GM23338 (cell line): ENCODE results near the gene TCEA2. TPM values are rescaled to one million over a fixed set of nuclear protein-coding genes. Genes with fewer than 3 reads are reported as not detected.

ENCODE experiments used
- ATAC-seq: fragments of 200-7000 bp; cut with Tn5 transposase; 3 replicates; pipeline ENCODE4 v1.9.1; 2020
- DNase-seq: peaks from one replicate; pipeline ENCODE4 v3.0.0-alpha.2; 2015; ENCODE audit warnings: low spot score
- H2AFZ ChIP-seq: fragments of 200-600 bp; sonication (generic); 2 replicates; pipeline ENCODE4 v1.8.0; 2016; ENCODE audit warnings: antibody characterized with exemption, mild to moderate bottlenecking, moderate library complexity
- H3F3A ChIP-seq: fragments of 200-600 bp; sonication (generic); replicated peaks from 2 replicates; pipeline ENCODE4 v1.8.0; 2017; ENCODE audit warnings: antibody characterized with exemption, mixed run types, low read depth
- H3K27ac ChIP-seq: fragments of 200-600 bp; sonication (generic); 2 replicates; pipeline ENCODE4 v1.6.1; 2016; ENCODE audit warnings: low read depth
- H3K27me3 ChIP-seq: fragments of 200-600 bp; sonication (generic); 2 replicates; pipeline ENCODE4 v1.8.0; 2016; ENCODE audit warnings: mild to moderate bottlenecking, mixed run types, moderate library complexity; ENCODE audit not compliant: insufficient read depth
- H3K36me3 ChIP-seq: fragments of 200-600 bp; sonication (generic); 2 replicates; pipeline ENCODE4 v1.8.0; 2016; ENCODE audit warnings: mild to moderate bottlenecking; ENCODE audit not compliant: insufficient read depth
- H3K4me1 ChIP-seq: fragments of 200-600 bp; sonication (generic); 2 replicates; pipeline ENCODE4 v1.8.0; 2016; ENCODE audit warnings: mild to moderate bottlenecking, moderate library complexity; ENCODE audit not compliant: insufficient read depth
- H3K4me2 ChIP-seq: fragments of 200-600 bp; sonication (generic); 2 replicates; pipeline ENCODE4 v1.7.1; 2017; ENCODE audit warnings: mixed run types
- H3K4me3 ChIP-seq: fragments of 200-600 bp; sonication (generic); 2 replicates; pipeline ENCODE4 v1.6.1; 2016; ENCODE audit warnings: mixed run types
- H3K79me2 ChIP-seq: fragments of 200-600 bp; sonication (generic); replicated peaks from 2 replicates; pipeline ENCODE4 v1.8.0; 2017; ENCODE audit warnings: mild to moderate bottlenecking; ENCODE audit not compliant: insufficient read depth
- H3K9me2 ChIP-seq: fragments of 200-600 bp; sonication (generic); 2 replicates; pipeline ENCODE4 v1.8.0; 2017; ENCODE audit not compliant: insufficient read depth
- H4K20me1 ChIP-seq: fragments of 200-600 bp; sonication (generic); replicated peaks from 2 replicates; pipeline ENCODE4 v1.8.0; 2017; ENCODE audit warnings: mild to moderate bottlenecking; ENCODE audit not compliant: insufficient read depth
- H3K27ac Mint-ChIP-seq: 2 replicates; pipeline ENCODE4 v1.8.0; 2020; ENCODE audit warnings: inconsistent platforms, mild to moderate bottlenecking, moderate library complexity, mixed read lengths
- H3K27me3 Mint-ChIP-seq: 3 replicates; pipeline ENCODE4 v1.8.0; 2022; ENCODE audit warnings: low read depth, mild to moderate bottlenecking, moderate library complexity, mixed read lengths, inconsistent platforms; ENCODE audit not compliant: insufficient read depth, poor library complexity
- H3K36me3 Mint-ChIP-seq: 3 replicates; pipeline ENCODE4 v1.8.0; 2021; ENCODE audit warnings: low read depth, mild to moderate bottlenecking, inconsistent platforms, moderate library complexity, mixed read lengths
- H3K4me1 Mint-ChIP-seq: 3 replicates; pipeline ENCODE4 v1.8.0; 2020; ENCODE audit warnings: mild to moderate bottlenecking, inconsistent platforms, mixed read lengths
- H3K4me3 Mint-ChIP-seq: 3 replicates; pipeline ENCODE4 v1.8.0; 2021; ENCODE audit warnings: moderate library complexity, mild to moderate bottlenecking, inconsistent platforms, mixed read lengths
- H3K9me3 Mint-ChIP-seq: 3 replicates; pipeline ENCODE4 v1.8.0; 2020; ENCODE audit warnings: moderate library complexity, mild to moderate bottlenecking, inconsistent platforms, mixed read lengths
- CREB1 ChIP-seq: fragments of 250-450 bp; sonication (Bioruptor Pico); IDR thresholded peaks from 2 replicates; pipeline ENCODE4 v1.5.0; 2020; ENCODE audit warnings: low read depth, mild to moderate bottlenecking, moderate library complexity
- EZH2 ChIP-seq: fragments of 200-600 bp; sonication (generic); IDR thresholded peaks from one replicate; pipeline ENCODE4 v1.8.0; 2017; ENCODE audit warnings: antibody characterized with exemption, mild to moderate bottlenecking, low read depth; ENCODE audit not compliant: unreplicated experiment
- EZH2phosphoT487 ChIP-seq: fragments of 200-600 bp; sonication (generic); IDR thresholded peaks from one replicate; pipeline ENCODE4 v1.8.1; 2018; ENCODE audit warnings: antibody characterized with exemption; ENCODE audit not compliant: unreplicated experiment
- JUNB ChIP-seq: IDR thresholded peaks from one replicate; pipeline ENCODE4 v1.6.1; 2016; ENCODE audit warnings: antibody characterized with exemption; ENCODE audit not compliant: unreplicated experiment
- NANOG ChIP-seq: IDR thresholded peaks from 2 replicates; pipeline ENCODE4 v1.6.1; 2016; ENCODE audit warnings: antibody characterized with exemption, borderline replicate concordance
- POLR2AphosphoS5 ChIP-seq: IDR thresholded peaks from 2 replicates; pipeline ENCODE4 v1.6.1; 2016; ENCODE audit warnings: antibody characterized with exemption, low read depth
- STAT1 ChIP-seq: IDR thresholded peaks from one replicate; pipeline ENCODE4 v1.6.1; 2016; ENCODE audit warnings: antibody characterized with exemption; ENCODE audit not compliant: unreplicated experiment
- ZNF114 ChIP-seq: fragments of 250-450 bp; sonication (Bioruptor Pico); IDR thresholded peaks from 2 replicates; pipeline ENCODE4 v1.5.0; 2020; ENCODE audit warnings: mild to moderate bottlenecking, moderate library complexity
- ZNF331 ChIP-seq: fragments of 250-450 bp; sonication (Bioruptor Pico); IDR thresholded peaks from 2 replicates; pipeline ENCODE4 v1.5.0; 2020; ENCODE audit warnings: low read depth, mild to moderate bottlenecking, moderate library complexity
- polyA plus RNA-seq: library from polyadenylated mRNA; unstranded; fragments of >200 nt; fragmentation: Nextera tagmentation; extraction: Ambion mirVana; gene quantifications from 2 replicates; pipeline ENCODE4 v1.2.1, GENCODE V29; 2016
- total RNA-seq: library from RNA; depleted of rRNA; stranded (reverse); fragments of >200 nt; shearing (Covaris generic); gene quantifications from 2 replicates; pipeline ENCODE4 v1.2.3, GENCODE V29; 2014
- TF ChIP-seq, protein P1 (sequence below), 2 experiments: fragments of 200-600 bp in 1 of 2; sonication (generic) in 1 of 2; conservative IDR thresholded peaks; 2 replicates each; pipeline versions ENCODE4 v1.5.1 to v1.6.1; 2016 to 2017; ENCODE audit warnings: antibody characterized with exemption in 2 of 2, low read depth in 2 of 2, mild to moderate bottlenecking in 2 of 2, moderate library complexity in 1 of 2
- TF ChIP-seq, protein P2 (sequence below): IDR thresholded peaks from 2 replicates; pipeline ENCODE4 v1.6.1; 2016; ENCODE audit warnings: antibody characterized with exemption

TCEA2 gene
- total and polyA plus RNA-seq, 2 experiments from 2014 or later = 21.0 to 54.4 TPM

DNA sequence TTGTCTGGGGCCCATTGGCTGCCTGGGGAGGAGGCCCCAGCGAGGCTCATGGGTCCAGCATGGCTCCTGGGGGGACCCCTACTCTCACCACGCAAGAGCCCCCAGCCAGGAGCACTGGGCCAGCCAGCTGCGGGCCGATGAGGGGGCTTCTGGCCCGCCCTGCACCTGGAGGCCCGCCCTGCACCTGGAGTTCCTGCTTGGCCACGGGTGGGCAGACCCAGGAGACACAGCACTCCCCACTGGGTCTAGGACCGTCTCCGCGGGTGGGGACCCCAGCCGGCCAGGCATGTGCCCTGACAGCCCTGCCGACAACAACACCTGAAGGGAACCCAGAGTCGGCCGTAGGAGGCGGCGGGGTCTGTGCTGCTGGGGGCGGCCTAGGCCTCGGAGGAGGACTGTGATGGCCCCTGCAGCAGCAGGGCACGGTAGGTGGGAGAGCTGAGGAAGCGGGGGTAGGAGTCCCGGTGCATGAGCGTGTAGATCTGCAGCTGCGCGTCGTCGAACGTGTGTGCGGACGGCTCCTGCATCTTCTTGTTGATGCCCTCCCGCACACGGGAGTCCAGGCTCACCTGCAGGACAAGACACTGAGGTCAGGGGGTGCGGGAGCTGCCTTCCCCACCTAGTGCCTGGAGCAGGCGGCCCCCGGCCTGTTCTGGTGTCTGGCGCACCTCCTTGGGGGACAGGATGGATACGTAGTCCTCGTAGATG, 10.6 kb downstream of the TCEA2 start:
- no peaks in the 10 kb centered on the region for H3K79me2 ChIP-seq
- H3K27me3 ChIP-seq = no peaks in the 10 kb centered on the region
- H3K4me2 ChIP-seq = no peak overlapping the region
- H3K4me1 Mint-ChIP-seq = peaks cover 4% of the 10 kb centered on the region; the same call in 1 of the 3 replicates
- H3K27ac Mint-ChIP-seq = no peak overlapping the region
- no peaks in the 10 kb centered on the region for H4K20me1 ChIP-seq
- peaks cover 2% of the 10 kb centered on the region for H3K27me3 Mint-ChIP-seq
- no peaks in the 10 kb centered on the region for H3K9me2 ChIP-seq
- no peaks in the 10 kb centered on the region for H3F3A ChIP-seq
- H3K4me3 ChIP-seq = no peak overlapping the region
- no peaks in the 10 kb centered on the region for H3K36me3 ChIP-seq
- H3K9me3 Mint-ChIP-seq = no peaks in the 10 kb centered on the region
- peaks cover 2% of the 10 kb centered on the region; the same call in 1 of the 3 replicates for H3K36me3 Mint-ChIP-seq
- TF ChIP-seq EZH2phosphoT487 = no peak
- TF ChIP-seq, protein P1, sequence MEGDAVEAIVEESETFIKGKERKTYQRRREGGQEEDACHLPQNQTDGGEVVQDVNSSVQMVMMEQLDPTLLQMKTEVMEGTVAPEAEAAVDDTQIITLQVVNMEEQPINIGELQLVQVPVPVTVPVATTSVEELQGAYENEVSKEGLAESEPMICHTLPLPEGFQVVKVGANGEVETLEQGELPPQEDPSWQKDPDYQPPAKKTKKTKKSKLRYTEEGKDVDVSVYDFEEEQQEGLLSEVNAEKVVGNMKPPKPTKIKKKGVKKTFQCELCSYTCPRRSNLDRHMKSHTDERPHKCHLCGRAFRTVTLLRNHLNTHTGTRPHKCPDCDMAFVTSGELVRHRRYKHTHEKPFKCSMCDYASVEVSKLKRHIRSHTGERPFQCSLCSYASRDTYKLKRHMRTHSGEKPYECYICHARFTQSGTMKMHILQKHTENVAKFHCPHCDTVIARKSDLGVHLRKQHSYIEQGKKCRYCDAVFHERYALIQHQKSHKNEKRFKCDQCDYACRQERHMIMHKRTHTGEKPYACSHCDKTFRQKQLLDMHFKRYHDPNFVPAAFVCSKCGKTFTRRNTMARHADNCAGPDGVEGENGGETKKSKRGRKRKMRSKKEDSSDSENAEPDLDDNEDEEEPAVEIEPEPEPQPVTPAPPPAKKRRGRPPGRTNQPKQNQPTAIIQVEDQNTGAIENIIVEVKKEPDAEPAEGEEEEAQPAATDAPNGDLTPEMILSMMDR (conservative IDR thresholded peaks at IDR 0.05; ENCODE audit: low read depth in 2 of 2) = no peak
- no peak for TF ChIP-seq STAT1
- no peak for TF ChIP-seq ZNF331 (CRISPR knock-in tag)
- TF ChIP-seq EZH2 = no peak
- no peak for TF ChIP-seq CREB1
- no peak for TF ChIP-seq POLR2AphosphoS5
- TF ChIP-seq JUNB = no peak
- TF ChIP-seq ZNF114 (CRISPR knock-in tag) = no peak
- no peak for TF ChIP-seq NANOG
- ATAC-seq (no peak), DNase-seq (no peak)
- no peak overlapping the region for H2AFZ ChIP-seq
- no peak overlapping the region for H3K27ac ChIP-seq
- peaks cover 6% of the 10 kb centered on the region; the same call in 1 of the 2 replicates for H3K4me1 ChIP-seq
- no peak overlapping the region for H3K4me3 Mint-ChIP-seq

DNA sequence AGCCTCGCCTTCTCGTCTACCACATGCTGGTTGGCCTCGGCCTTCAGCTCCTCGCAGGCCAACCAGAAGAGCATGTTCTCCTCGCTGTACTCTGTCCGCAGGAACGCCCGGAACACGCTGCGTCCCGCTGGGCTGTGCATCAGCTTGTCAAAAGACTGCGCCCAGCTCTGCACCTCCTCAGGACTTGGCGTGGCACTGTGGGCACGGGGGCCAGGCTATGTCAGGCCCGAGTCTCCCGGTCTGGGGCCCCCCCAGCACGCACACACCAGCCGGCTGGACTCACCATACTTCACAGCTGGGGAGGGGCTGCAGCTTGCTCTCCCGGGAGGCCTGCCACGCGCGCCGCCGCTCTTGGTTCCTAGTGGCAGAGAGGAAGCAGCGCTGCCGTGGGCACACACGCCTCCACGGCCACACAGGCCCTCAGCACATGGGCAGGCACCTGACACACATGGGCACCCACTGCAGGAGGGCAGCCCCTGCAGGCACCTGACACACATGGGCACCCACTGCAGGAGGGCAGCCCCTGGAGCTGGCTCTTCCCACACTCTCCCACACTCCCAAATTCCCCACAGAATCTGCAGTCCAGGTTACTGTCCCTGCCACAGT, 11.3 kb downstream of the TCEA2 start:
- no peak overlapping the region for H2AFZ ChIP-seq
- H3K4me3 ChIP-seq = no peak overlapping the region
- H3K9me3 Mint-ChIP-seq = no peaks in the 10 kb centered on the region
- H3K27ac ChIP-seq = no peak overlapping the region
- H3K9me2 ChIP-seq = no peaks in the 10 kb centered on the region
- DNase-seq (no peak), ATAC-seq (no peak)
- peaks cover 11% of the 10 kb centered on the region; the same call in 1 of the 2 replicates for H3K4me1 ChIP-seq
- peaks cover 6% of the 10 kb centered on the region for H3K27me3 Mint-ChIP-seq
- no peak overlapping the region for H3K27ac Mint-ChIP-seq
- H3K4me1 Mint-ChIP-seq = peaks cover 9% of the 10 kb centered on the region; the same call in 2 of the 3 replicates
- H3K4me2 ChIP-seq = no peak overlapping the region
- no peaks in the 10 kb centered on the region for H3F3A ChIP-seq
- no peaks in the 10 kb centered on the region for H3K36me3 ChIP-seq
- no peaks in the 10 kb centered on the region for H3K27me3 ChIP-seq
- H4K20me1 ChIP-seq = no peaks in the 10 kb centered on the region
- peaks cover 2% of the 10 kb centered on the region; the same call in 1 of the 3 replicates for H3K36me3 Mint-ChIP-seq
- H3K4me3 Mint-ChIP-seq = no peak overlapping the region
- no peaks in the 10 kb centered on the region for H3K79me2 ChIP-seq
- TF ChIP-seq CREB1 = no peak
- TF ChIP-seq EZH2phosphoT487 = no peak
- no peak for TF ChIP-seq NANOG
- TF ChIP-seq ZNF114 (CRISPR knock-in tag) = no peak
- TF ChIP-seq ZNF331 (CRISPR knock-in tag) = no peak
- TF ChIP-seq, protein P2, sequence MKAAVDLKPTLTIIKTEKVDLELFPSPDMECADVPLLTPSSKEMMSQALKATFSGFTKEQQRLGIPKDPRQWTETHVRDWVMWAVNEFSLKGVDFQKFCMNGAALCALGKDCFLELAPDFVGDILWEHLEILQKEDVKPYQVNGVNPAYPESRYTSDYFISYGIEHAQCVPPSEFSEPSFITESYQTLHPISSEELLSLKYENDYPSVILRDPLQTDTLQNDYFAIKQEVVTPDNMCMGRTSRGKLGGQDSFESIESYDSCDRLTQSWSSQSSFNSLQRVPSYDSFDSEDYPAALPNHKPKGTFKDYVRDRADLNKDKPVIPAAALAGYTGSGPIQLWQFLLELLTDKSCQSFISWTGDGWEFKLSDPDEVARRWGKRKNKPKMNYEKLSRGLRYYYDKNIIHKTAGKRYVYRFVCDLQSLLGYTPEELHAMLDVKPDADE = no peak
- TF ChIP-seq POLR2AphosphoS5 = no peak
- TF ChIP-seq, protein P1 (conservative IDR thresholded peaks at IDR 0.05; ENCODE audit: low read depth in 2 of 2) = no peak
- TF ChIP-seq JUNB = no peak
- no peak for TF ChIP-seq STAT1
